ENCODE data around the gene SHC3. TPM values are rescaled to one million over a fixed set of nuclear protein-coding genes. Genes with fewer than 3 reads are reported as not detected.
A peak's percentile ranks its signal among the peaks of the same experiment; 100 is the strongest.

Gene SHC3
- total and polyA plus RNA-seq, 9 of the 15 experiments (the other 6 are each of a cell fraction or from before 2014, with no cell fraction given), result not detected

- peak; percentile 30; the same call in 1 of the 2 replicates for TF ChIP-seq CBFA2T2 (conservative IDR thresholded peaks at IDR 0.05)
- TF ChIP-seq CBFA2T3 (IDR thresholded peaks at IDR 0.05), result peak; percentile 43
- TF ChIP-seq NELFE (IDR thresholded peaks at IDR 0.05; ENCODE audit: insufficient read depth, insufficient read length), result no peak
- TF ChIP-seq CEBPG (CRISPR knock-in tag; IDR thresholded peaks at IDR 0.05), result no peak
- no peak for TF ChIP-seq CEBPG (tag; conservative IDR thresholded peaks at IDR 0.05 in 1 of 2, IDR thresholded peaks at IDR 0.05 in 1 of 2)
- peaks cover 0 to 19% of the 10 kb centered on the region in 2 experiments; a peak in 2 of 5 replicates for H3K27me3 ChIP-seq (ENCODE audit: control insufficient read depth in 2 of 2, insufficient read depth in 2 of 2, low read length in 2 of 2)
- in situ Hi-C loops (cut with MboI), result no loop called here
- no peak overlapping the region for H3K9ac ChIP-seq (ENCODE audit: insufficient read depth in 1 of 2, low read depth in 2 of 2, low read length in 2 of 2)
- no peaks in the 10 kb centered on the region for H4K20me1 ChIP-seq (replicated peaks; ENCODE audit: control insufficient read depth, insufficient read depth, low read length)
- no TSS peak for BruUV-seq (replicated peaks)
- no peaks in the 10 kb centered on the region for H3K9me1 ChIP-seq (ENCODE audit: control insufficient read depth, insufficient read depth, low read length)
- H3K4me3 ChIP-seq, result no peak overlapping the region
- FAIRE-seq, result no peak
- 0% methylated on average over 4 of the region's 4 CpGs for WGBS (ENCODE audit: insufficient coverage, low coverage, missing lambda C conversion rate)
- H3K27ac ChIP-seq (ENCODE audit: extremely low read depth, low read depth, low read length), result no peak overlapping the region
- ChIA-PET POLR2A (interaction anchor here (1.8 kb wide), 1 partner anchor 8 kb away, joined by 5 read pairs; no protein-coding TSS in a partner anchor), CTCF (ENCODE audit: low intra/inter-chr PET ratio) (no interaction called here)
- H3K36me3 ChIP-seq (ENCODE audit: control insufficient read depth, insufficient read depth, low read length), result no peaks in the 10 kb centered on the region
- H3K9me3 ChIP-seq (replicated peaks; ENCODE audit: control insufficient read depth, insufficient read depth, low read depth, low read length), result no peaks in the 10 kb centered on the region
- no peak overlapping the region for H3K4me2 ChIP-seq (ENCODE audit: insufficient read depth, low read length)
- no peak overlapping the region for H2AFZ ChIP-seq (ENCODE audit: low read depth, low read length)
- ATAC-seq, result no peak
- H3K79me2 ChIP-seq (ENCODE audit: control insufficient read depth, insufficient read depth, low read length), result no peaks in the 10 kb centered on the region
- intact Hi-C loops (cut with micrococcal nuclease), result no loop called here
- DNase-seq (ENCODE audit: extremely low read depth in 1 of 4, low spot score in 3 of 4), result no peak
- no peaks in the 10 kb centered on the region for H3K4me1 ChIP-seq (replicated peaks in 1 of 2; ENCODE audit: control insufficient read depth in 2 of 2, insufficient read depth in 2 of 2, low read length in 2 of 2)
These were observed 107.0 kb downstream of the SHC3 start for GRCh38 chr9:89071591-89071990.

- peaks cover 0 to 25% of the 10 kb centered on the region in 2 experiments; a peak in 2 of 5 replicates for H3K27me3 ChIP-seq (ENCODE audit: control insufficient read depth in 2 of 2, insufficient read depth in 2 of 2, low read length in 2 of 2)
- no peak overlapping the region for H3K9ac ChIP-seq (ENCODE audit: insufficient read depth in 1 of 2, low read depth in 2 of 2, low read length in 2 of 2)
- DNase-seq (ENCODE audit: extremely low read depth in 1 of 4, low spot score in 3 of 4) (no peak), ATAC-seq (no peak), FAIRE-seq (no peak)
- H3K4me3 ChIP-seq, result no peak overlapping the region
- no peaks in the 10 kb centered on the region for H3K36me3 ChIP-seq (ENCODE audit: control insufficient read depth, insufficient read depth, low read length)
- ChIA-PET CTCF (ENCODE audit: low intra/inter-chr PET ratio) (no interaction called here), POLR2A (no interaction called here)
- 0% methylated on average over 4 of the region's 4 CpGs for WGBS (ENCODE audit: insufficient coverage, low coverage, missing lambda C conversion rate)
- H4K20me1 ChIP-seq (replicated peaks; ENCODE audit: control insufficient read depth, insufficient read depth, low read length), result no peaks in the 10 kb centered on the region
- no peaks in the 10 kb centered on the region for H3K9me3 ChIP-seq (replicated peaks; ENCODE audit: control insufficient read depth, insufficient read depth, low read depth, low read length)
- H3K27ac ChIP-seq (ENCODE audit: extremely low read depth, low read depth, low read length), result no peak overlapping the region
- H3K4me2 ChIP-seq (ENCODE audit: insufficient read depth, low read length), result no peak overlapping the region
- in situ Hi-C loops (cut with MboI), result no loop called here
- H3K4me1 ChIP-seq (replicated peaks in 1 of 2; ENCODE audit: control insufficient read depth in 2 of 2, insufficient read depth in 2 of 2, low read length in 2 of 2), result no peaks in the 10 kb centered on the region
- H2AFZ ChIP-seq (ENCODE audit: low read depth, low read length), result no peak overlapping the region
- no TSS peak for BruUV-seq (replicated peaks)
- intact Hi-C loops (cut with micrococcal nuclease), result no loop called here
- H3K9me1 ChIP-seq (ENCODE audit: control insufficient read depth, insufficient read depth, low read length), result no peaks in the 10 kb centered on the region
- H3K79me2 ChIP-seq (ENCODE audit: control insufficient read depth, insufficient read depth, low read length), result no peaks in the 10 kb centered on the region
- TF ChIP-seq, protein P1, sequence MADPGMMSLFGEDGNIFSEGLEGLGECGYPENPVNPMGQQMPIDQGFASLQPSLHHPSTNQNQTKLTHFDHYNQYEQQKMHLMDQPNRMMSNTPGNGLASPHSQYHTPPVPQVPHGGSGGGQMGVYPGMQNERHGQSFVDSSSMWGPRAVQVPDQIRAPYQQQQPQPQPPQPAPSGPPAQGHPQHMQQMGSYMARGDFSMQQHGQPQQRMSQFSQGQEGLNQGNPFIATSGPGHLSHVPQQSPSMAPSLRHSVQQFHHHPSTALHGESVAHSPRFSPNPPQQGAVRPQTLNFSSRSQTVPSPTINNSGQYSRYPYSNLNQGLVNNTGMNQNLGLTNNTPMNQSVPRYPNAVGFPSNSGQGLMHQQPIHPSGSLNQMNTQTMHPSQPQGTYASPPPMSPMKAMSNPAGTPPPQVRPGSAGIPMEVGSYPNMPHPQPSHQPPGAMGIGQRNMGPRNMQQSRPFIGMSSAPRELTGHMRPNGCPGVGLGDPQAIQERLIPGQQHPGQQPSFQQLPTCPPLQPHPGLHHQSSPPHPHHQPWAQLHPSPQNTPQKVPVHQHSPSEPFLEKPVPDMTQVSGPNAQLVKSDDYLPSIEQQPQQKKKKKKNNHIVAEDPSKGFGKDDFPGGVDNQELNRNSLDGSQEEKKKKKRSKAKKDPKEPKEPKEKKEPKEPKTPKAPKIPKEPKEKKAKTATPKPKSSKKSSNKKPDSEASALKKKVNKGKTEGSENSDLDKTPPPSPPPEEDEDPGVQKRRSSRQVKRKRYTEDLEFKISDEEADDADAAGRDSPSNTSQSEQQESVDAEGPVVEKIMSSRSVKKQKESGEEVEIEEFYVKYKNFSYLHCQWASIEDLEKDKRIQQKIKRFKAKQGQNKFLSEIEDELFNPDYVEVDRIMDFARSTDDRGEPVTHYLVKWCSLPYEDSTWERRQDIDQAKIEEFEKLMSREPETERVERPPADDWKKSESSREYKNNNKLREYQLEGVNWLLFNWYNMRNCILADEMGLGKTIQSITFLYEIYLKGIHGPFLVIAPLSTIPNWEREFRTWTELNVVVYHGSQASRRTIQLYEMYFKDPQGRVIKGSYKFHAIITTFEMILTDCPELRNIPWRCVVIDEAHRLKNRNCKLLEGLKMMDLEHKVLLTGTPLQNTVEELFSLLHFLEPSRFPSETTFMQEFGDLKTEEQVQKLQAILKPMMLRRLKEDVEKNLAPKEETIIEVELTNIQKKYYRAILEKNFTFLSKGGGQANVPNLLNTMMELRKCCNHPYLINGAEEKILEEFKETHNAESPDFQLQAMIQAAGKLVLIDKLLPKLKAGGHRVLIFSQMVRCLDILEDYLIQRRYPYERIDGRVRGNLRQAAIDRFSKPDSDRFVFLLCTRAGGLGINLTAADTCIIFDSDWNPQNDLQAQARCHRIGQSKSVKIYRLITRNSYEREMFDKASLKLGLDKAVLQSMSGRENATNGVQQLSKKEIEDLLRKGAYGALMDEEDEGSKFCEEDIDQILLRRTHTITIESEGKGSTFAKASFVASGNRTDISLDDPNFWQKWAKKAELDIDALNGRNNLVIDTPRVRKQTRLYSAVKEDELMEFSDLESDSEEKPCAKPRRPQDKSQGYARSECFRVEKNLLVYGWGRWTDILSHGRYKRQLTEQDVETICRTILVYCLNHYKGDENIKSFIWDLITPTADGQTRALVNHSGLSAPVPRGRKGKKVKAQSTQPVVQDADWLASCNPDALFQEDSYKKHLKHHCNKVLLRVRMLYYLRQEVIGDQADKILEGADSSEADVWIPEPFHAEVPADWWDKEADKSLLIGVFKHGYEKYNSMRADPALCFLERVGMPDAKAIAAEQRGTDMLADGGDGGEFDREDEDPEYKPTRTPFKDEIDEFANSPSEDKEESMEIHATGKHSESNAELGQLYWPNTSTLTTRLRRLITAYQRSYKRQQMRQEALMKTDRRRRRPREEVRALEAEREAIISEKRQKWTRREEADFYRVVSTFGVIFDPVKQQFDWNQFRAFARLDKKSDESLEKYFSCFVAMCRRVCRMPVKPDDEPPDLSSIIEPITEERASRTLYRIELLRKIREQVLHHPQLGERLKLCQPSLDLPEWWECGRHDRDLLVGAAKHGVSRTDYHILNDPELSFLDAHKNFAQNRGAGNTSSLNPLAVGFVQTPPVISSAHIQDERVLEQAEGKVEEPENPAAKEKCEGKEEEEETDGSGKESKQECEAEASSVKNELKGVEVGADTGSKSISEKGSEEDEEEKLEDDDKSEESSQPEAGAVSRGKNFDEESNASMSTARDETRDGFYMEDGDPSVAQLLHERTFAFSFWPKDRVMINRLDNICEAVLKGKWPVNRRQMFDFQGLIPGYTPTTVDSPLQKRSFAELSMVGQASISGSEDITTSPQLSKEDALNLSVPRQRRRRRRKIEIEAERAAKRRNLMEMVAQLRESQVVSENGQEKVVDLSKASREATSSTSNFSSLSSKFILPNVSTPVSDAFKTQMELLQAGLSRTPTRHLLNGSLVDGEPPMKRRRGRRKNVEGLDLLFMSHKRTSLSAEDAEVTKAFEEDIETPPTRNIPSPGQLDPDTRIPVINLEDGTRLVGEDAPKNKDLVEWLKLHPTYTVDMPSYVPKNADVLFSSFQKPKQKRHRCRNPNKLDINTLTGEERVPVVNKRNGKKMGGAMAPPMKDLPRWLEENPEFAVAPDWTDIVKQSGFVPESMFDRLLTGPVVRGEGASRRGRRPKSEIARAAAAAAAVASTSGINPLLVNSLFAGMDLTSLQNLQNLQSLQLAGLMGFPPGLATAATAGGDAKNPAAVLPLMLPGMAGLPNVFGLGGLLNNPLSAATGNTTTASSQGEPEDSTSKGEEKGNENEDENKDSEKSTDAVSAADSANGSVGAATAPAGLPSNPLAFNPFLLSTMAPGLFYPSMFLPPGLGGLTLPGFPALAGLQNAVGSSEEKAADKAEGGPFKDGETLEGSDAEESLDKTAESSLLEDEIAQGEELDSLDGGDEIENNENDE (IDR thresholded peaks at IDR 0.05; ENCODE audit: low read depth, low read length), result no peak
These were observed 111.8 kb downstream of the SHC3 start for GRCh38 chr9:89066835-89067234.
